Measurements from ENCODE around the gene MNAT1. TPM values are rescaled to one million over a fixed set of nuclear protein-coding genes. Genes with fewer than 3 reads are reported as not detected.

MNAT1 gene
- total RNA-seq, 1 donor from 2014 or later: 103 TPM

DNA sequence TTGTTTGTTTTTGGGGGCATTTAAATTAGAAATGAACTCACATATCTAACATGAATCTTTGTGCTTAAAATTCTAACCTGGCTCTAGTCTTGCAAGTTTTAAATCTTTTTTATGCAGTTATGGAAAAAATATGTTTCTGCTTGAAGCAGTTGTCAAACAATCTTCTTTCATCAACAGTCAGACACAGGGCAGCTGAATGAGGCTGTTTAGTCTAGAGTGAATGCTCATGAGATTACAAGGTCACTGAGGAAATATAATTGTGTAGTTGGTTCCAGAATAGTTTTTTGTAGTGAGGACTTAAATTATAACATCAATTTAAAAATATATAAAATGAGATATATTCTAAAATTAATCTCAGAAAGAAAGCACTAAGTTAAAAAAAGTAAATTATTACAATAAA is 169.8 kb downstream of the MNAT1 start:
- Histone ChIP-seq H3K27ac (ENCODE audit: low read depth, low read length) (no peak overlapping the region), H3K9ac (ENCODE audit: low read depth in 1 of 3, low read length in 3 of 3) (no peak overlapping the region), H3K36me3 (ENCODE audit: control insufficient read depth in 3 of 3, insufficient read depth in 3 of 3, low read length in 3 of 3) (no peaks in the 10 kb centered on the region)

DNA sequence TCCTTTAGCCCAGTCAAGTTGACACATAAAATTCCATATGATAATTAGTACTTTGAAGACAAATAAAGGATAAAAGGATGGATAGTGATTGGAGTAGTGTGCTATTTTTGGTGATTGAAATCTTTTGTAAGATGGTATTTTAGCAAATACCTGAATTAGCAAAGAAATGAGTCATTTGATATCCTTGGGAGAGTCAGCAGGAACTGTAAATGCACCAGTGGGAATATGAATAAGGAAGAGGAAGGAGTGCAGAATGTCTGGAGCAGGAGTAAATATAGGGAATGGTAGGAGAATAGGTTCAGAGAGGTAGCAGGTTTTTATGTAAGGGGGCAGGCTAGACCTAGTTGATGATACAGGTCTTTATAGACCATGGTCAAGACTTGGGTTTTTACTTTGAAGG is 171.4 kb downstream of the MNAT1 start:
- H3K9me3 ChIP-seq (ENCODE audit: control insufficient read depth in 3 of 3, low read length in 3 of 3): no peaks in the 10 kb centered on the region
- H3K4me1 ChIP-seq (ENCODE audit: control insufficient read depth in 3 of 3, insufficient read depth in 3 of 3, low read length in 3 of 3): no peaks in the 10 kb centered on the region
- H3K36me3 ChIP-seq (ENCODE audit: control insufficient read depth in 3 of 3, insufficient read depth in 3 of 3, low read length in 3 of 3): no peaks in the 10 kb centered on the region
- no peak overlapping the region for H3K27ac ChIP-seq (ENCODE audit: low read depth, low read length)
- H3K27me3 ChIP-seq (ENCODE audit: control insufficient read depth in 3 of 3, insufficient read depth in 3 of 3, low read length in 3 of 3): no peaks in the 10 kb centered on the region
- no peak overlapping the region for H3K9ac ChIP-seq (ENCODE audit: low read depth in 1 of 3, low read length in 3 of 3)
- H3K4me3 ChIP-seq (ENCODE audit: low read length in 3 of 3): no peak overlapping the region

More for the DNA sequence above, 169.8 kb downstream of the MNAT1 start:
- no peaks in the 10 kb centered on the region for H3K4me1 ChIP-seq (ENCODE audit: control insufficient read depth in 3 of 3, insufficient read depth in 3 of 3, low read length in 3 of 3)
- H3K27me3 ChIP-seq (ENCODE audit: control insufficient read depth in 3 of 3, insufficient read depth in 3 of 3, low read length in 3 of 3): no peaks in the 10 kb centered on the region
- no peak overlapping the region for H3K4me3 ChIP-seq (ENCODE audit: low read length in 3 of 3)
- H3K9me3 ChIP-seq (ENCODE audit: control insufficient read depth in 3 of 3, low read length in 3 of 3): no peaks in the 10 kb centered on the region

DNA sequence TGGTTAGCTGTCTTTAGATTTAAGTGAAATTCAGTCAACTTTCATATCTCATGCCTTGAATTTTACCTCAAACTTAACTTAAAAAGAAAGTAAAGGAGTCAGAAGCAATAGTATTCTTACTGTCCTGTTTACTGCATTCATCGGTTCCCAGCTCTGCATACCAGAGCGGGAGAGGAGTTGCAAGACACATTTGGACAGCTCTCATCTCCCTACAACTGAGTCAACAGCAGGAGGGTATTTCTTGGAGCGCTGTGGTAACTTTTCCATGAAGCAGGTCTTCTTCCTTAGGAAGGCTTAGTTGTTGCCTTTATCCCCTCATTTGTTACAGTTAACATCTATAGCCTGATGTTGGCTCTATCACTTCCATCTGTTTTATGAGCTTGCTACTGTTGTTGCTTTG is 181.2 kb downstream of the MNAT1 start:
- Histone ChIP-seq H3K9me3 (ENCODE audit: control insufficient read depth in 3 of 3, low read length in 3 of 3) (no peaks in the 10 kb centered on the region), H3K9ac (ENCODE audit: low read depth in 1 of 3, low read length in 3 of 3) (no peak overlapping the region)

DNA sequence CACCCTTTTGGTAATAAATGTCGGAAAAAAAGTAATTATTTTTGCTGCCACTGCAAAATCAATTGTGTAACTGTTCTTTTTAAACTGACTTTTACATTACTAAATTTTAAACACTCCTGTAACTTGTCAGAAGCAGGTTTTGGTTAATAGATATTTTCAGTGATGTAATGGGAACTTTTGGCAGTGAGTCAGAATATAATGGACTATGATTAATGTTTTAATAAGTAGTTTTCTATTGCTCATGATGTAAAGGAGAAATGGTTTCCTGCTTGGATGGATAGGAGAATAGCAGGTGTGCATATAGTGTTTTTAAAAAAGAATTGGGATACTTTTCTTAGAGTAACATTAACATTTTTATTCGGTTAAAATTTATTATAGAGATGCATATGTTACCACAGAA is 187.5 kb downstream of the MNAT1 start:
- Histone ChIP-seq H3K27me3 (ENCODE audit: control insufficient read depth in 3 of 3, insufficient read depth in 3 of 3, low read length in 3 of 3) (no peaks in the 10 kb centered on the region), H3K27ac (ENCODE audit: low read depth, low read length) (no peak overlapping the region), H3K36me3 (ENCODE audit: control insufficient read depth in 3 of 3, insufficient read depth in 3 of 3, low read length in 3 of 3) (no peaks in the 10 kb centered on the region), H3K4me3 (ENCODE audit: low read length in 3 of 3) (no peak overlapping the region), H3K4me1 (ENCODE audit: control insufficient read depth in 3 of 3, insufficient read depth in 3 of 3, low read length in 3 of 3) (peaks cover 0 to 3% (median 0%) of the 10 kb centered on the region in 3 donors), H3K9ac (ENCODE audit: low read depth in 1 of 3, low read length in 3 of 3) (no peak overlapping the region), H3K9me3 (ENCODE audit: control insufficient read depth in 3 of 3, low read length in 3 of 3) (no peaks in the 10 kb centered on the region)

More for the DNA sequence above, 181.2 kb downstream of the MNAT1 start:
- no peak overlapping the region for H3K27ac ChIP-seq (ENCODE audit: low read depth, low read length)
- no peak overlapping the region for H3K4me3 ChIP-seq (ENCODE audit: low read length in 3 of 3)
- no peaks in the 10 kb centered on the region for H3K36me3 ChIP-seq (ENCODE audit: control insufficient read depth in 3 of 3, insufficient read depth in 3 of 3, low read length in 3 of 3)
- H3K27me3 ChIP-seq (ENCODE audit: control insufficient read depth in 3 of 3, insufficient read depth in 3 of 3, low read length in 3 of 3): no peaks in the 10 kb centered on the region
- H3K4me1 ChIP-seq (ENCODE audit: control insufficient read depth in 3 of 3, insufficient read depth in 3 of 3, low read length in 3 of 3): peaks cover 0 to 3% (median 0%) of the 10 kb centered on the region in 3 donors

DNA sequence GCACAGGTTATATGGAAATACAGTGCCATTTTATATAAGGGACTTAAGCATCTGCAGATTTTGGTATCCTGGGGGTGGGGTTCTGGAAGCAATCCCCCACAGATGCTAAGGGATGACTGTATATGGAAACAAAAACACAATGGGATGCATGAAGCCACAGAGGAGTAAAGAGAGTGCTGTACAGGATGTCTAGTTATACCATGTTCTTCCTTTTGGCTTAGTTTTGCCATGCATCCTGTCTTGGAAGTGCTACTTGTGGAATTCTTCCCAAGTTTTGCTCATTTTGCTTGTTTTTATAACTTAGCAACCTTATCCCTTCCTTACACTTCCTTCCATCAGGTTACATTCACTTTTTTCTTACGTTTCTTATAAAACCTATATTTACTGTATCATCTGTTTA is 190.7 kb downstream of the MNAT1 start:
- H3K36me3 ChIP-seq (ENCODE audit: control insufficient read depth in 3 of 3, insufficient read depth in 3 of 3, low read length in 3 of 3): no peaks in the 10 kb centered on the region
- H3K4me3 ChIP-seq (ENCODE audit: low read length in 3 of 3): no peak overlapping the region
- H3K4me1 ChIP-seq (ENCODE audit: control insufficient read depth in 3 of 3, insufficient read depth in 3 of 3, low read length in 3 of 3): peaks cover 0 to 3% (median 0%) of the 10 kb centered on the region in 3 donors
- H3K27me3 ChIP-seq (ENCODE audit: control insufficient read depth in 3 of 3, insufficient read depth in 3 of 3, low read length in 3 of 3): no peaks in the 10 kb centered on the region
- no peaks in the 10 kb centered on the region for H3K9me3 ChIP-seq (ENCODE audit: control insufficient read depth in 3 of 3, low read length in 3 of 3)
- H3K9ac ChIP-seq (ENCODE audit: low read depth in 1 of 3, low read length in 3 of 3): no peak overlapping the region
- H3K27ac ChIP-seq (ENCODE audit: low read depth, low read length): no peak overlapping the region

DNA sequence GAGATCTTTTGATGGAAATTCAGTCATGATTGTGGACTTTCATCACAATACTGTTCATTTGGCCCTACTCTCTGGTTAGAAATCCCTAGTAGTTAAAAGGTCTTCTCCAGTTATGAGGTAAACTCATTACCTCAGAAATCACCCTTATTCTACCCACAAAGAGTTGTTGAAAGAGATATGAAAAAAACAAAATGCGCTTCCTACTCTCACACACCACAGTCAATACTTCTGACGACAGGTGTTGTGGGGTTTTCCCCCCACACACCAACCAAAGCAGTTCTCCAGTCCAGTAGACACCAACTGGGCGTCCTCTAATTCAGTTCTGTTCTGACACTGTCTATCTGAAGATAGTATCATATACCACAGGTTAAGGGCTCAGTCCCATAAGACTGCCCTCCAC is 191.4 kb downstream of the MNAT1 start:
- H3K27ac ChIP-seq (ENCODE audit: low read depth, low read length): no peak overlapping the region

DNA sequence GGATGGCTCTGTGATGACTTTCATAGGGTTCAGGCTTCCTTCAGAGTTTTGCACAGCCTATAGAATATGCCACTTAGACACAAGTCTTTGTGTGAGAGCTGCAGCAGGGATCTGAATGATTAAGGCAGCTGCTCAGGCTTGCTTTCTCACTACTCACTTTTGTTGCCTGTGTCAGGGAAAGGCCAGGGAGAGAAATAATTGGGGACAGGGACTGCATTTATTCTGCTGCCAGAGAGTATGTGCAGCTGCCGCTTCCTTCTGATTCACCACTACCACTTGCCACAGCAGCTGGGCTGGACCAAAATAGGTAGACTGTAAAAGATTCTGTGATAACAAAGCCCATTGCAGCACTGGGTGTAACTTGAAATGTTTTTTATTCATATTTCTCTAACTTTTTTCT is 196.7 kb downstream of the MNAT1 start:
- Histone ChIP-seq H3K9ac (ENCODE audit: low read depth in 1 of 3, low read length in 3 of 3) (peak overlapping the region; percentile 2 to 39 (median 25)), H3K4me3 (ENCODE audit: low read length in 3 of 3) (no peak overlapping the region), H3K9me3 (ENCODE audit: control insufficient read depth in 3 of 3, low read length in 3 of 3) (peaks cover 0 to 2% (median 0%) of the 10 kb centered on the region in 3 donors), H3K36me3 (ENCODE audit: control insufficient read depth in 3 of 3, insufficient read depth in 3 of 3, low read length in 3 of 3) (no peaks in the 10 kb centered on the region), H3K27me3 (ENCODE audit: control insufficient read depth in 3 of 3, insufficient read depth in 3 of 3, low read length in 3 of 3) (no peaks in the 10 kb centered on the region), H3K27ac (ENCODE audit: low read depth, low read length) (peak overlapping the region; percentile 31), H3K4me1 (ENCODE audit: control insufficient read depth in 3 of 3, insufficient read depth in 3 of 3, low read length in 3 of 3) (peaks cover 0 to 7% (median 4%) of the 10 kb centered on the region in 3 donors)

More for the DNA sequence above, 191.4 kb downstream of the MNAT1 start:
- H3K9ac ChIP-seq (ENCODE audit: low read depth in 1 of 3, low read length in 3 of 3): no peak overlapping the region
- no peaks in the 10 kb centered on the region for H3K9me3 ChIP-seq (ENCODE audit: control insufficient read depth in 3 of 3, low read length in 3 of 3)
- H3K36me3 ChIP-seq (ENCODE audit: control insufficient read depth in 3 of 3, insufficient read depth in 3 of 3, low read length in 3 of 3): no peaks in the 10 kb centered on the region
- no peaks in the 10 kb centered on the region for H3K27me3 ChIP-seq (ENCODE audit: control insufficient read depth in 3 of 3, insufficient read depth in 3 of 3, low read length in 3 of 3)
- H3K4me1 ChIP-seq (ENCODE audit: control insufficient read depth in 3 of 3, insufficient read depth in 3 of 3, low read length in 3 of 3): peaks cover 1 to 3% (median 3%) of the 10 kb centered on the region in 3 donors
- no peak overlapping the region for H3K4me3 ChIP-seq (ENCODE audit: low read length in 3 of 3)

DNA sequence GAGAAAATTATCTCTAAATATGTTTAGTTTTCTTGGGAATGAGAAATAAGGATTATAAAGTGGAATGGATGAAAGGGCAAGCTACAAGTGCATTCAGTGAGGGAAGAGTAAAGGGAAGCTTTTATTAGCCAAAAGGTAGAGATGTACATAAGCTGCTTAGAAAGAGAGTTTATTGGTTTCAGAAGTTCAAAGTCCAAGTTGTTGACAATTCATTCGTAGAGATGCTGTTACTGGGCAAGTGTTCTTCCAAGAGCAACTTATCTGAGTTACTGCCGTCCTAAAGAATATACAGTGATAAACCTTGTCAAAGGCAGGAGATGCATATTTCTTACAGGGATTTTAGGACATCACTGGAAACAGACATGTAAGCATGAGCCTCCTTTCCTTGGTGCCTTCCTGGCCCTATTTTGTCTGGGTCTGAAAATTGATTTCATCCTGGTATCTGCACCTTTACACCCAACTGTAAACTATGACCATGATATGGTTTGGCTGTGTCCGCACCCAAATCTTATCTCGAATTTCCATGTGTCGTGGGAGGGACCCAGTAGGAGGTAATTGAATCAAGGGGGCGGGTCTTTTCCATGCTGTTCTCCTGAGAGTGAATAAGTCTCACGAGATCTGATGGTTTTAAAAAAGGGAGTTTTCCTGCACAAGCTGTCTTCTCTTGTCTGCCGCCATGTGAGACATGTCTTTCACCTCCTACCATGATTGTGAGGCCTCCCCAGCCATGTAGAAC is 199.5 kb downstream of the MNAT1 start:
- Histone ChIP-seq H3K27me3 (ENCODE audit: control insufficient read depth in 3 of 3, insufficient read depth in 3 of 3, low read length in 3 of 3) (no peaks in the 10 kb centered on the region), H3K4me1 (ENCODE audit: control insufficient read depth in 3 of 3, insufficient read depth in 3 of 3, low read length in 3 of 3) (peaks cover 0 to 7% (median 4%) of the 10 kb centered on the region in 3 donors), H3K4me3 (ENCODE audit: low read length in 3 of 3) (no peak overlapping the region), H3K36me3 (ENCODE audit: control insufficient read depth in 3 of 3, insufficient read depth in 3 of 3, low read length in 3 of 3) (no peaks in the 10 kb centered on the region), H3K9ac (ENCODE audit: low read depth in 1 of 3, low read length in 3 of 3) (no peak overlapping the region), H3K27ac (ENCODE audit: low read depth, low read length) (no peak overlapping the region), H3K9me3 (ENCODE audit: control insufficient read depth in 3 of 3, low read length in 3 of 3) (peaks cover 0 to 2% (median 0%) of the 10 kb centered on the region in 3 donors)

DNA sequence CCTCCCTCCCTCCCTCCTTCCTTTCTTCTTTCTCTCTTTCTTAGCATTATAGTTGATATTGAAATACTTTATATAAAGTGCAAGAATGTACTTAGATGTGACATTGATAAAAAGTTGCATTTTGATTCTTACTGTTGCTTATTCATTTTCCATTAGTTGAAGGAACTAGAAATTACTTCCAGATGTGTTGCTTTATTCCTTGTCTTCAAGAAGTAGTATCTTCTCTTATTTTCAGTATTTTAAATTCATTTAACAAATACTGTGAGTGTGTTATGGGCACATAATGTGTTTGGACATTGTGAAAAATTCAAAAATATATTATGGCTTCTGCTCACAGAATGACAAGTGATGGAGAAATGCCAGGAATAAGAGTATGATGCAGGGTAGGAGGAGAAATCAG is 200.8 kb downstream of the MNAT1 start:
- Histone ChIP-seq H3K27ac (ENCODE audit: low read depth, low read length) (no peak overlapping the region), H3K9me3 (ENCODE audit: control insufficient read depth in 3 of 3, low read length in 3 of 3) (peaks cover 0 to 2% (median 0%) of the 10 kb centered on the region in 3 donors), H3K27me3 (ENCODE audit: control insufficient read depth in 3 of 3, insufficient read depth in 3 of 3, low read length in 3 of 3) (no peaks in the 10 kb centered on the region), H3K4me1 (ENCODE audit: control insufficient read depth in 3 of 3, insufficient read depth in 3 of 3, low read length in 3 of 3) (peaks cover 0 to 7% (median 4%) of the 10 kb centered on the region in 3 donors), H3K36me3 (ENCODE audit: control insufficient read depth in 3 of 3, insufficient read depth in 3 of 3, low read length in 3 of 3) (no peaks in the 10 kb centered on the region), H3K4me3 (ENCODE audit: low read length in 3 of 3) (no peak overlapping the region), H3K9ac (ENCODE audit: low read depth in 1 of 3, low read length in 3 of 3) (no peak overlapping the region)

DNA sequence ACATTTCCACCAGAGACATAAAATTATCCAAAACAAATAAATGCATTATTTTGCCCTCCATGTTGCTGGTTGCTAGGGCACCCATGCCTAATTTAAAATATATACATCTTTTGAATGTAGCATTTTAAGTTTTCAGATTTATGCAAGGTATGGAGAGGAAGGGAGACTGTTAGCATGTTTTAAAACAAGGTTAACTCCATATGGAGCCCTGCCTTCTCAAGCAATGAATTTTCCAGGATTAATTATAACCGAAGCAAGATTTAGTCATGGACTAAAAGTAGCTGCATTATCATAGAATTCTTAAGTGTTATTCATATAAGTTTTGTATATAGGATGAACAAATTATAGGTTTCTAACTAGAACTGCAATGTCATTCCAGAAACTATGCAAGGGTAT is 209.1 kb downstream of the MNAT1 start:
- H3K4me1 ChIP-seq (ENCODE audit: control insufficient read depth in 3 of 3, insufficient read depth in 3 of 3, low read length in 3 of 3): peaks cover 6 to 12% (median 8%) of the 10 kb centered on the region in 3 donors
- no peaks in the 10 kb centered on the region for H3K9me3 ChIP-seq (ENCODE audit: control insufficient read depth in 3 of 3, low read length in 3 of 3)
- no peaks in the 10 kb centered on the region for H3K36me3 ChIP-seq (ENCODE audit: control insufficient read depth in 3 of 3, insufficient read depth in 3 of 3, low read length in 3 of 3)
- no peak overlapping the region for H3K9ac ChIP-seq (ENCODE audit: low read depth in 1 of 3, low read length in 3 of 3)
- no peak overlapping the region for H3K4me3 ChIP-seq (ENCODE audit: low read length in 3 of 3)
- no peaks in the 10 kb centered on the region for H3K27me3 ChIP-seq (ENCODE audit: control insufficient read depth in 3 of 3, insufficient read depth in 3 of 3, low read length in 3 of 3)
- H3K27ac ChIP-seq (ENCODE audit: low read depth, low read length): peak overlapping the region; percentile 60
